ENCODE data around the gene ARPC4.

Gene ARPC4

DNA sequence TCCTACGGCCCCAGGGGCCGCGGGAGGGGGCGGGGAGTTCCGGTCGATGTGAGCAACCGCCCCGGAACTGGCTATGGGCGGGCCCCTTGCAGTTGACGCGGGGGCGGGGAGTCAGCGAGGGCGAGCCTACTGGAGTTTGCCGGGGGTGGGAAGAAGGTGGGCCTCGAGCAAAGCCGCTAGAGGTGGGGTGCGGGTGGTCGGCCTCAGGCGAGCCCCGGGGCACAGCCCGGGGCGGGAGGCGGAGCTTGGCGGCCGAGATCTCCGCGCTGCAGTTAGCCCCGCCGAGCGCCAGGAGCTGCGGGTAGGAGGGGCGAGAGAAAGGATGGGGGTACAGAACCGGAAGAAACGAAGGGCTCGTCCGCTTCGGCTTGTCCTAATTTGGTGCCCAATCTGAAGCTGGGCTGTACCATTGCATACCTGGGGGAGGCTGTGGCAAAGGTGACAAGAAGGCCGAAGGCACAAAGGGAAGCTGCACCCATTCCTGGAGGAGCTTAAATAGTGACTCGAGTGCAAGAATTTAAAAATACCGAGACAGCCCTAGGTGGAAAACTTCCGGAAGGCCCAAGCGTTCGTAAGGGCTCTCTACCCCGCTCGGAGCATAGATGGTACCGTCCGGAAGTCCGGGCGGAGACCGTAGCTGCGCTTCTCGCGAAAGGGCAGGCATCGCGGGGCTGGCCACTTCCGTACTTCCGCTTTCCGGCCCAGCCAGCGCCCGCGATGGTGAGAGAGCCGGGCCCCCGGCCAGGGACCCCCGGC is at the start of gene ARPC4, which contains the start of gene TADA3:
Gene ARPC4 (plus strand): TSS at position 678 of the 756 bp plus-strand sequence. CDS start 40 bp downstream, at position 718.
Gene TADA3 (minus strand): TSS at position 69 of the 756 bp plus-strand sequence. CDS start 1,007 bp downstream, outside the sequence.
- peak; percentile 77 to 92 for DNase-seq (ENCODE audit: low read depth in 2 of 2)

- no peak for DNase-seq (ENCODE audit: low read depth in 2 of 2)
Observed at GRCh38 chr3:9743548-9743947, 49.3 kb upstream of the ARPC4 start.

DNA sequence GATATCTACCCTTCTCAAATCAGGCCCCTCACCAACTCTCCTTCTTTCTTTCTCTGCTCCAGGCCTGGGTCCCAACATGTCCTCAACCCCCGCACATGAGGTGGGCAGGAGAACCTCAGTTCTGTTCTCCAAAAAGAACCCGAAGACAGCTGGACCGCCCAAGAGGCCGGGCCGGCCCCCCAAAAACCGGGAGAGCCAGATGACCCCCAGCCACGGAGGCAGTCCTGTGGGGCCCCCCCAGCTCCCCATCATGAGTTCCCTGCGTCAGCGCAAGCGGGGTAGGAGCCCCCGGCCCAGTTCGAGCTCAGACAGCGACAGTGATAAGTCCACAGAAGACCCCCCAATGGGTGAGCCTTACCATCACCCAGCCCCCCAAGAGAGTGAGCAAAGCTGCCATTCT is 48.7 kb upstream of the ARPC4 start:
- DNase-seq (ENCODE audit: low read depth in 2 of 2) = no peak

GRCh38 chr3:9745521-9745920 is 47.4 kb upstream of the ARPC4 start:
- no peak for DNase-seq (ENCODE audit: low read depth in 2 of 2)

- no peak for DNase-seq (ENCODE audit: low read depth in 2 of 2)
Observed at GRCh38 chr3:9746330-9746729, 46.6 kb upstream of the ARPC4 start.

- no peak for DNase-seq (ENCODE audit: low read depth in 2 of 2)
Observed at GRCh38 chr3:9747267-9747666, 45.6 kb upstream of the ARPC4 start.

GRCh38 chr3:9748031-9748430 is 44.9 kb upstream of the ARPC4 start:
- no peak for DNase-seq (ENCODE audit: low read depth in 2 of 2)

DNA sequence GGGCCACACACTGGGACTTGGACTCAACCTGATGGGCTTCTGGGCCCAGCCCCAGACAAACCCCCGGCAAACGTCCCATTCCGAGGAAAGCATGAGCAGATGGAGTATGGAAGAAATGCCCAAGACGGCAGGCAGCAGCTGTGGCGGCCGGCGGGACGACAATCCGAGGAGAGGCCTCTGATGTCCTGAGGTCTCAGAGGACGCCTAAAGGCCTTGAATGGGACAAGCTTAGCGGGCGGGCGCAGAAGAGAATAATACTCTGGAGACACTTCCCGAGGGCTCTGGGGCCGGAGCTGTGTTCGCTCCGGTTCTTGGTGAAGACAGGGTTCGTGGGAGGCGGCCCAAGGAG is 43.6 kb upstream of the ARPC4 start:
- no peak for DNase-seq (ENCODE audit: low read depth in 2 of 2)

- peak; percentile 84 to 91 for DNase-seq (ENCODE audit: low read depth in 2 of 2)
Observed at GRCh38 chr3:9749645-9750555, 43.0 kb upstream of the ARPC4 start, which contains the start of gene OGG1. OGG1 (plus strand) TSS chr3:9749952; CDS start chr3:9750287, 335 bp downstream.

GRCh38 chr3:9750556-9751411 is 42.1 kb upstream of the ARPC4 start:
- DNase-seq (ENCODE audit: low read depth in 2 of 2) = no peak

- DNase-seq (ENCODE audit: low read depth in 2 of 2) = no peak
Observed at GRCh38 chr3:9754678-9755077, 38.2 kb upstream of the ARPC4 start.

GRCh38 chr3:9757427-9757826 is 35.5 kb upstream of the ARPC4 start:
- DNase-seq (ENCODE audit: low read depth in 2 of 2) = no peak

DNA sequence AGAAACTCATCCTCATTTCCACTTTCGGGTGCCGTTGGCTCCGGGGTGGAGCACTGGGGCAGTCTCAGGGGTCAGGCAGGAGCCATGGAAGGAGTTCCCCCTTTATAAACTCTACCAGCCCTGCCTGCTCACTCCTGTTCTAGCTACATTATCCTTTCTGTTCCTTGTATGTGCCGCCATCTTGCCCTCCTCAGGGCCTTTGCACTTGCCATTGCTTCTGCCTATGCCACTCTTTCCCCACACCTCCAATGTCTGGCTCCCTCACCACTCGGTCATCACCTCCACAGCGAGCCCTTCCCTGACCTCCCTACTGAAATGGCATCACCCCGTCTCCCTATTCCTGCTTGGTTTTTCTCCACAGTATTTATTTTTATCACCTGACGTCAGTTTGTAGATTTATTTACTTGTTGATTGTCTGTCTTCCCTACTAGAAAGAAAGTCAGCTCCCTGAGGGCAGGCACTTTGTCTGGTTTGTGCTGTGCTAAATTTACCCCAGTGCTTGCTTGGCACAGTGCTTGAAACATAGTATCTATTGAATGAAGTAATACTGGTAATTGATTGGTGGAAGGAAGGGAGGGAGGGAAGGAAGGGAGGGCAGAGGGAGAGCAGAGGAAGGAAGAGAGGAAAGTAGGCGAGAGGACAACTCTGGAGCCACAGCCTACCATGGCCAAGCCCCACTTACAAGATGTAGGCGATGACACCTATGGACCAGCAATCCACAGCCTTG is 31.9 kb upstream of the ARPC4 start:
- DNase-seq (ENCODE audit: low read depth in 2 of 2) = no peak

GRCh38 chr3:9761919-9762318 is 31.0 kb upstream of the ARPC4 start:
- DNase-seq (ENCODE audit: low read depth in 2 of 2) = no peak

DNA sequence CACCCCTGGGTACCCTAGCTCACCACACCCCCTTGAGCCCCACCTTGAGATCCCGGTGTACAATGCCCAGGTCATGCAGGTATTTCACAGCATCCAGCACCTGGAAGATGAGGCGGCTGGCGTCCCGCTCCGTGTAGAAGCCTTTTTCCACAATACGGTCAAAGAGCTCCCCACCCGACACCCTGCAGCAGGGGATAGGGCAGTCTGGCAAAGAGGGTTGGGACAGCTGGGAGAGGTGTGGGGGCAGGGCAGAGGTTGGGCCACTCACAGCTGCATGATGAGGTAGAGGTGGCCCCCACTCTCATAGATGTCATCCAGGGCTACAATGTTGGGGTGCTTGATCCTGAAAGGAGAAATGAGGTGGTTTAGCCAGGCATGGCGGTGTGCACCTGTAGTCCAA is 30.0 kb upstream of the ARPC4 start:
- DNase-seq (ENCODE audit: low read depth in 2 of 2) = no peak

DNA sequence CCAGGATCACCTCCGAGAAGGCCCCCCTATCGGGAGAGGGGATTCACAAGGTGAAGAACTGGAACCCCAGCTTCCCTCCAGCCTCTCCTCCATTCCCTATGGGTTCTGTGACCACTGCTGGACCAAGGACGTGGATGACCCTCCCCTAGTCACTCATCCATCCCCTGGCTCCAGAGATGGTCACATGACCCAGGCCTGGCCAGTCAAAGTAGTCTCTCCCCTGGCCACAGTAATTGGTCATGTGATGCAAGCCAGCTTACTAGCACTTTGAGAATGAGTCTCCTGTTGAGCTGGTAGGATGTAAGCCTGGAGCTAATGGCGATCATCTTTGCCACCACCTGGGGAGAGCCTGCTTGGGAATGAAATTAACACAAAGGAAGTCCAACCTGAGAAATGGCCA is 27.0 kb upstream of the ARPC4 start:
- no peak for DNase-seq (ENCODE audit: low read depth in 2 of 2)

GRCh38 chr3:9767418-9767817 is 25.5 kb upstream of the ARPC4 start:
- no peak for DNase-seq (ENCODE audit: low read depth in 2 of 2)

DNA sequence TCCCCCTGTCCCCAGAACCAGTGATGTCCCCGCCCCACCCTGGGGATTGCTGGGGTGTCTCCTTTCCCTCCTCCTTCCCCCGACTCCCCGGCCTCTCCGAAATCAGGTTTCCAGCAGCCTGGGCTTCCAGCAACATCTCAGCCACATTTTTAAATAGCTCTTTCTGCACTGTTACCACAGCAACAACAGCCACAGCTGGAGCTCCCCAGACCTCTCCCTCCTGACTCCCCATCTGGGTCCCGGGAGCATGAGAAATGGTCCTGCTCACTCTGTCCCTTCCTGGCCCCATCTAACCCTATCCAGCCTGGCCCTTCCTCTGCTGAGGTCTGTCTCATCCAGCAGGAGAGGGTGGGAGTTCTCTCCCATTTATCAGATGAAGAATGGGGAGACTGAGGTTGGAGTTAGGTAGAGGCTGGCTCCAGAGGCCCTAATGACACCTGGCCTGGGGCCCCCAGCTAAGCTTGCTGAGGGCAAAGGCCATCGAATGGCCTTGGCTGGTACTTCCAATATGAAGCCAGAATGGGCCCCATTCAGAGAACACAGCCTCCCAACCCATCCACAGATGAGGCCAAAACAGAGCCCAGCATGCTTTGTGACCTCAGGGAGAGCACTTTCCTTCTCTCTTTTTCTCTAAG is 24.6 kb upstream of the ARPC4 start:
- DNase-seq (ENCODE audit: low read depth in 2 of 2) = no peak

DNA sequence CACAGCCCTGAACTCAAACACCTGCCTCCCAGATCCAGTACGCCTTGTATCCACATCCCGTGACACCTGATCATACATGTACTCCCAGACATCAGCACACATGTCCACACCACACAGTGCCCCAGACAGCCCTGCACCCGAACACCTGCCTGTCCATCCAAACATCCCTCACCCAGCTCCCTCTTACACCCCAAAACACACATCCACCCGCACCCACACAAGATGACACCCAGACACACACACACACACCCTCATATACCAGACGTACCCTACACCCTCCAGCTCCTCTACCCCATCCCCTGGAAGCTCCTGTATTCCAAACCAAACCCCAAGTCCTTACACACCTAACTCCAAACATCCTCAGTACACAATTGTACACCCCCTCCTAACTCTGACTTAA is 23.9 kb upstream of the ARPC4 start:
- DNase-seq (ENCODE audit: low read depth in 2 of 2) = no peak

DNA sequence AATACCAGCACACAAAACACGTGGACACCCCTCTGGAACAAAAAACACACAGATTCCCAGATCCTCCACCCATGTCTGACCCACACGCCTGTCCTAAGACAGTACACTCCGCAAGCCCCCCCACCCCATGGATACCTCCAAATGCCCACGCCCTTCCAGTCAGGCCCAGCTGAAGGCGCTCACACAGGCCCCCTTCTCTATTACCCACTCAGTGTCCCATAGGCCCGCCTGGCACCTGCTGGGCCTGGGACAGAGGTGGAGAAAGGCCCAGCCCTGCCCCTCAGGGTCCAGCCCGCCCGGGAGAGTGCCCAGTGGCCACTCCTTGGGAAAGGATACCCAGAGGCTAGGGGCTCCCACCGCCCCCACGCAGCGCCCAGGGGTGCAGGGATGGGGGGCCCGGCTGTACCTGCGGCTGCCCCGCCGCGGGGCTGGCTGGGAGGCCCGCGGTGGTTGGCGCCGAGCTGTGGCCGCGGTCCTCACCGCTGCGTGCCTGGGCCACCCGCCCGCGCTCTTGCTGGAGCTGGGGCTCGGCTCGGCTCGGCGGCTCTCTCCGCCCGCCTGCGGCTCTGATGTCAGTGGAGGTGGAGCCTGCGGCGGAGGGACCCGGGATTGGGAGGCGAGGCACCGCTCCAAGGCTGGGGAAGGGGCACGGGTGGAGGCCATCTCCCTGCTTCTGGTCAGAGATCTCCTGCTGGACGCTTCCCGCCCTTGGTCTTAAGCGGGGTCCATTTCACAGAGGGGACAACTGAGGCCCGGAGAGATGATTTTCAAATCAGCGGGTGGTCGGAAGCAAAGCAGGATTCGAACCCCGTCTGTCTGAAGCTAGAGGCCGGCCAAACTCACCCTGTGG is 23.2 kb upstream of the ARPC4 start, which contains the start of gene CAMK1:
Gene CAMK1 (minus strand): TSS at position 522 of the 850 bp plus-strand sequence. CDS start 2,198 bp downstream, outside the sequence.
- DNase-seq (ENCODE audit: low read depth in 2 of 2) = peak in 1 of 2 donors; percentile 26
